A549 (cell line): ENCODE results near the gene EVX1.

ENCODE experiments used
- BHLHE40 ChIP-seq: IDR thresholded peaks from 2 replicates; pipeline ENCODE4 v1.6.1; 2012; ENCODE audit warnings: low read depth, low read length, inconsistent platforms
- CBX8 ChIP-seq: fragments of 200-600 bp; sonication (generic); IDR thresholded peaks from 2 replicates; pipeline ENCODE4 v1.6.1; 2016
- CTCF ChIP-seq: fragments of >200 bp; sonication (Bioruptor Twin); formaldehyde crosslinking; IDR thresholded peaks from 3 replicates; pipeline ENCODE4 v1.5.1; 2016
- MAFK ChIP-seq: fragments of 450-650 bp; IDR thresholded peaks from 2 replicates; pipeline ENCODE4 v1.6.1; 2014; ENCODE audit not compliant: partially characterized antibody
- MYC ChIP-seq: IDR thresholded peaks from 2 replicates; pipeline ENCODE4 v1.6.1; 2012; ENCODE audit warnings: mild to moderate bottlenecking, inconsistent platforms, low read length, improper control_type of control experiment, borderline replicate concordance
- NPAS2 ChIP-seq: fragments of 250-450 bp; sonication (Bioruptor Pico); IDR thresholded peaks from 2 replicates; pipeline ENCODE4 v1.8.0; 2022; ENCODE audit warnings: mild to moderate bottlenecking, moderate library complexity, borderline replicate concordance
- POLR2A ChIP-seq: IDR thresholded peaks from 2 replicates; pipeline ENCODE4 v1.6.1; 2012; ENCODE audit warnings: mild to moderate bottlenecking, low read length
- RCOR1 ChIP-seq: fragments of 150-350 bp; IDR thresholded peaks from 2 replicates; pipeline ENCODE4 v1.6.1; 2014; ENCODE audit warnings: antibody characterized with exemption, low read length, low read depth
- REST ChIP-seq: fragments of 200-600 bp; sonication (generic); IDR thresholded peaks from 2 replicates; pipeline ENCODE4 v1.6.1; 2016; ENCODE audit warnings: antibody characterized with exemption, mild to moderate bottlenecking, moderate library complexity
- SMC3 ChIP-seq: fragments of >200 bp; sonication (Bioruptor Twin); formaldehyde crosslinking; IDR thresholded peaks from 3 replicates; pipeline ENCODE4 v1.6.1; 2018; ENCODE audit warnings: inconsistent platforms
- ZSCAN20 ChIP-seq: fragments of 250-450 bp; sonication (Bioruptor Pico); IDR thresholded peaks from 2 replicates; pipeline ENCODE4 v1.8.0; 2022; ENCODE audit warnings: mild to moderate bottlenecking, moderate library complexity
- TF ChIP-seq, protein P1 (sequence below): IDR thresholded peaks from 2 replicates; pipeline ENCODE4 v1.6.1; 2012

DNA sequence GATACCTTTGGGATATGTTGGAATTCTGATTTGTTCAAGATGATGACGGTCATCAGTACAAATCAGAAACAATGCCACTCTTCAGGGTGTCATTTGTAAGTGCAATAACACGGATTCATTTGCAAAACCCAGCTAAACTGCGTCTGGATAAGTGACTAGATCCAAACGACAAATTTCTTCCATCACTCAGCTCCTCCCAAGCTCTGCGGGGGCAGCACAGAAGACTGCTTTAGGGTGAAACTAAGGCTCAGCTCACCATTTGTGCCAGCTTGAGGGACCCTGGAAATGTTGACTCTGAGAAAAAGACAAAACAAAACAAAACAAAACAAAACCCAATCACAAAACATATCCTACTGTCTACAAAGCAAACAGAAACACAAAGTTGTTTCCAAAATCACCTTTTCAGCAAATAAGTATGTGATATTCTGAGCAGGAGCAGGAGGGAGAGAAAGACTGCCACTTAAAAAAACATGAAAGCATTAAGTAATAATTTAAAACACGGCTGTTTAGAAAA is 8.0 kb downstream of the EVX1 start:
- TF ChIP-seq MYC (no peak), ZSCAN20 (CRISPR knock-in tag) (no peak), BHLHE40 (no peak), RCOR1 (no peak), NPAS2 (no peak), SMC3 (no peak), REST (no peak), POLR2A (no peak), MAFK (no peak), CBX8 (no peak), CTCF (no peak)
- TF ChIP-seq, protein P1, sequence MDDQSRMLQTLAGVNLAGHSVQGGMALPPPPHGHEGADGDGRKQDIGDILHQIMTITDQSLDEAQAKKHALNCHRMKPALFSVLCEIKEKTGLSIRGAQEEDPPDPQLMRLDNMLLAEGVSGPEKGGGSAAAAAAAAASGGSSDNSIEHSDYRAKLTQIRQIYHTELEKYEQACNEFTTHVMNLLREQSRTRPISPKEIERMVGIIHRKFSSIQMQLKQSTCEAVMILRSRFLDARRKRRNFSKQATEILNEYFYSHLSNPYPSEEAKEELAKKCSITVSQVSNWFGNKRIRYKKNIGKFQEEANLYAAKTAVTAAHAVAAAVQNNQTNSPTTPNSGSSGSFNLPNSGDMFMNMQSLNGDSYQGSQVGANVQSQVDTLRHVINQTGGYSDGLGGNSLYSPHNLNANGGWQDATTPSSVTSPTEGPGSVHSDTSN: no peak
